NCI-H2227 (cell line): ENCODE results near the gene LIG3.
A peak's percentile ranks its signal among the peaks of the same experiment; 100 is the strongest.
"Not testable (repeated sequence)": the region's sequence is repeated elsewhere in the genome, so short reads cannot be mapped to it uniquely, and the experiment has no call there.

Experiments used
- DNase-seq: peaks from one replicate; lab custom pipeline; 2025; ENCODE audit not compliant: unreplicated experiment; lab: John Stamatoyannopoulos, UW

LIG3 gene

GRCh38 chr17:34980353-34980680 is at the start of gene LIG3:
TSS of gene LIG3 (plus strand) at chr17:34980512. CDS start at chr17:34983006, 2,494 bp downstream.
- DNase-seq, result peak; percentile 92

- not testable (repeated sequence) for DNase-seq
These were observed 29.5 kb upstream of the LIG3 start for GRCh38 chr17:34950780-34951179.

- no peak for DNase-seq
These were observed 21.9 kb upstream of the LIG3 start for GRCh38 chr17:34958438-34958837.

- DNase-seq, result peak; percentile 92
These were observed 19.0 kb upstream of the LIG3 start, which contains the start of the genes CCT6B and ZNF830 for GRCh38 chr17:34961093-34961911. TSS of gene CCT6B (minus strand) at chr17:34961460. CDS start at chr17:34961393, 67 bp downstream. TSS of gene ZNF830 (plus strand) at chr17:34961540. CDS start at chr17:34961567, 27 bp downstream.

GRCh38 chr17:34974179-34974578 is 6.1 kb upstream of the LIG3 start:
- no peak for DNase-seq

- DNase-seq, result no peak
These were observed 5.2 kb upstream of the LIG3 start for GRCh38 chr17:34974794-34975785.

GRCh38 chr17:34979153-34979552 is 1.2 kb upstream of the LIG3 start:
- no peak for DNase-seq

- peak; percentile 2 for DNase-seq
These were observed 511 bp upstream of the LIG3 start for GRCh38 chr17:34979650-34980352.

- peak; percentile 76 for DNase-seq
These were observed 597 bp downstream of the LIG3 start for GRCh38 chr17:34980681-34981537.

GRCh38 chr17:34981538-34982241 is 1.4 kb downstream of the LIG3 start:
- DNase-seq, result peak; percentile 17

GRCh38 chr17:34987232-34987631 is 6.9 kb downstream of the LIG3 start:
- DNase-seq, result no peak

- no peak for DNase-seq
These were observed 8.3 kb downstream of the LIG3 start for GRCh38 chr17:34988644-34989043.

GRCh38 chr17:34989473-34989872 is 9.2 kb downstream of the LIG3 start:
- DNase-seq, result no peak

GRCh38 chr17:34990921-34991365 is 10.6 kb downstream of the LIG3 start:
- DNase-seq, result no peak

GRCh38 chr17:34991606-34992005 is 11.3 kb downstream of the LIG3 start:
- no peak for DNase-seq

GRCh38 chr17:34993031-34993430 is 12.7 kb downstream of the LIG3 start:
- DNase-seq, result no peak

- DNase-seq, result no peak
These were observed 16.3 kb downstream of the LIG3 start for GRCh38 chr17:34996422-34997285.

- DNase-seq, result no peak
These were observed 17.1 kb downstream of the LIG3 start for GRCh38 chr17:34997355-34997862.
